HG03060 (cell line): ENCODE measurements around the gene SIGLEC7.
"Not testable (repeated sequence)": the region's sequence is repeated elsewhere in the genome, so short reads cannot be mapped to it uniquely, and the experiment has no call there.

Experiments
- ATAC-seq: cut with Tn5 transposase; IDR thresholded peaks from one replicate; pipeline ENCODE4 v1.9.1; 2021; ENCODE audit warnings: low read depth, moderate number of reproducible peaks; ENCODE audit not compliant: unreplicated experiment

The SIGLEC7 gene

GRCh38 chr19:51164215-51164614, 22.1 kb downstream of the SIGLEC7 start:
- no peak for ATAC-seq

- ATAC-seq: no peak
Observed at GRCh38 chr19:51166846-51167490, 24.9 kb downstream of the SIGLEC7 start.

- no peak for ATAC-seq
Observed at GRCh38 chr19:51168564-51169282, 26.6 kb downstream of the SIGLEC7 start.

GRCh38 chr19:51169283-51169918, 27.3 kb downstream of the SIGLEC7 start:
- not testable (repeated sequence) for ATAC-seq

- ATAC-seq: no peak
Observed at GRCh38 chr19:51172223-51172622, 30.1 kb downstream of the SIGLEC7 start.

GRCh38 chr19:51173681-51174080, 31.6 kb downstream of the SIGLEC7 start:
- no peak for ATAC-seq

- ATAC-seq: no peak
Observed at GRCh38 chr19:51179256-51179655, 37.2 kb downstream of the SIGLEC7 start.

GRCh38 chr19:51181377-51181912, 39.3 kb downstream of the SIGLEC7 start:
- no peak for ATAC-seq

- no peak for ATAC-seq
Observed at GRCh38 chr19:51181913-51182419, 39.9 kb downstream of the SIGLEC7 start.

GRCh38 chr19:51183629-51184028, 41.5 kb downstream of the SIGLEC7 start:
- no peak for ATAC-seq

GRCh38 chr19:51185069-51185867, 43.2 kb downstream of the SIGLEC7 start:
- no peak for ATAC-seq

GRCh38 chr19:51185868-51186215, 43.7 kb downstream of the SIGLEC7 start:
- no peak for ATAC-seq

- ATAC-seq: no peak
Observed at GRCh38 chr19:51186323-51186722, 44.2 kb downstream of the SIGLEC7 start.

- ATAC-seq: no peak
Observed at GRCh38 chr19:51187395-51188226, 45.5 kb downstream of the SIGLEC7 start.

GRCh38 chr19:51188227-51188559, 46.1 kb downstream of the SIGLEC7 start:
- ATAC-seq: no peak

- ATAC-seq: no peak
Observed at GRCh38 chr19:51192689-51193088, 50.6 kb downstream of the SIGLEC7 start.

GRCh38 chr19:51194527-51195315, 52.6 kb downstream of the SIGLEC7 start:
- no peak for ATAC-seq

- ATAC-seq: no peak
Observed at GRCh38 chr19:51195316-51195586, 53.1 kb downstream of the SIGLEC7 start.

- ATAC-seq: no peak
Observed at GRCh38 chr19:51195616-51196015, 53.5 kb downstream of the SIGLEC7 start.
